ENCODE measurements around the gene PDE6C.

GRCh38 chr10:93584445-93584844 lies 27.9 kb upstream of the PDE6C start:
- TF ChIP-seq CTCF (IDR thresholded peaks at IDR 0.05) (no peak), POLR2A (IDR thresholded peaks at IDR 0.05) (no peak)

Data from lower leg skin (tissue), 3 donors.